Stimulated activated CD4-positive, alpha-beta T cell treated with anti-CD3 and anti-CD28 coated beads, Interleukin-15, amount 100 ng/mL, for 48 hours (primary cell): ENCODE measurements around the gene LDLRAD4.

ENCODE experiments used
- DNase-seq, 2 donors: peaks; one replicate each; pipeline ENCODE4 v3.0.0-alpha.2; 2020; ENCODE audit warnings: low read depth in 2 of 2

LDLRAD4 gene

DNA sequence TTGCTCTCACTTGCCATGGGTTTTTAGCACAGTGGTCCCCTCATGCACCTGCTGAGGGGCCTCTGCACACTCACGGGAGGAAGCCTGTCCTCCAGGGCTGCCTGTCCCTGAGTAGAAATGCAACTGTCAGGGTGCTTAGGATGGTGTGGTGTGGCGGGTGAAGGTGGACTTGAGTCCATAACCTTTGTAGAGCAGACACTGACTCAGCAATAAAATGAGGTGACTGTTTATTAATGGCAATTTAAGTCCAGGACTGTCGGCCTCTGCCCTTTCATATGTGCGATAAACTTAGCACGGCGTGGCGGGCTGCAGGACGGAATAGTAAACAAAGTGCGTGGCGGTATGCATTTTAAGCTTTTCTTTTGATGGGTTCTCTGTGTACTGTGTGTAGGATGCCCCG is 188.2 kb downstream of the LDLRAD4 start:
- no peak for DNase-seq

DNA sequence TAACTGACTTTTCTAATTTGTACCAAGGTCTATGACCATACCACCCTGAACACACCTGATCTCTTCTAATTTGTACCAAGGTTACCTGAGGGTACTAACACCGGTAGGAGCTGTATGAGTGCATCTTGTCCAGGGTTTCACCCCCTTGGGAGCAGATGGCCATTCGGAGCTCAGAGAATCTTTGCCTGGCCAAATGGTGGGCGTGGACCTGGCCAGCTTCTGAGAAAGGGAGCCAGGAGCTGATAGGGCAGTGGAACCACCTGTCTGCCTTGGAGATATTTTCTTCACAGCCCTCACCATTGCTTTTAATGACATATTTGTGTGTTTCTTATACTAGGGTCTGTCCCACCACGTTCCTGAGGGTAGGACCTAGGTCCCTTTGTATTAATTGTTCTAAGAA is 188.9 kb downstream of the LDLRAD4 start:
- no peak for DNase-seq

DNA sequence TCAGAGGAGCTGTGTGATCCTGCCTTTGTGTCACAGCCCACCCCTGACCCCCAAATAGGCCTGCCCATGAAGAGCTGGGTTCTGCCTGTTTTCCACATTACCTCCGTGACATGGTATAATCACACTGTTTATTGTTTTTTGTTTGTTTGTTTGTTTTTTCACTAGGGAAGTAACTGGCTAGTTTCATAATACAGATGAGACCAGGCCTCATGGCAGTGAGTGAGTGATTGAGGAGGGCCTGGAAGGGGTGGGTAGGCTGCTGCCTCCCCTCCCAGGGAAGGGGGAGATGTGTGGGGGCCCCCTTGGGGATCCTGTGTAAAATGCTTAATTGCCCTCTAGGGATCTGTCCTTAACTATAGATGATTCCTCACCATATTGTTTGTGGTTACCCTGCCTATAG is 190.5 kb downstream of the LDLRAD4 start:
- DNase-seq: no peak

DNA sequence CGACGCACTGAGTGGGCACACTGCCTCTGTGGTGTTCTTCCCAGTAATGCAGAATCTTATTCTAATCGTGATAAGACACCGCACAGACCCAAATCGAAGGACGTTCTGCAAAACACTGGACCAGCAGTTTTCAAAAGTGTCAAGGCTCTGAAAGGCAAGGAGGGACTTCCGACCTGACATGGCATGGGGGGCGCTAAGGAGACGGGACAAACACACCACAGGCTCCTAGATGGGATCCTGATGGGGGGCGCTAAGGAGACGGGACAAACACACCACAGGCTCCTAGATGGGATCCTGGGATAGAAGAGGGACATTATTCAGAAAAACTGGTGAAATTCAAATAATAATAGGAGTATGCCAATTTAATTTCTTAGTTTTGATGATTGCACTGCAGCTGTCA is 191.4 kb downstream of the LDLRAD4 start:
- DNase-seq: no peak

DNA sequence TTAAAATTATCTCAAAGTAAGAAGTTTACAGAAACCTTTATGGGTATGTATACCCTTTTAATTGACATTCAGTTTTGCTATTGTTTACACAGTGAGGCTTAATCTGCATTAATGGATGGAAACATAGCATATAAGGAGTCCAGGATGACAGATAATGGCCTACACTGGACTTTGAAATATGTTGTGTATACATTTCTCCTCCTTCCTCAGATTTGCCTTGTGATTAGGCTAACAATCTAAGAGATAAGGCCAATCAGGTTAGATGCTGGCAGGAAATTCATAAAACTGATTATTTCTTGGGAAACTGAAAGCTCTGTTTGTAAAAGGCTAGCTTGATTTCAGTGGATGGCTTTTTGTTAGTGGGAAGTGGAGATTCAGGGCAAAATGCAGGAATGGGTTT is 191.9 kb downstream of the LDLRAD4 start:
- no peak for DNase-seq

DNA sequence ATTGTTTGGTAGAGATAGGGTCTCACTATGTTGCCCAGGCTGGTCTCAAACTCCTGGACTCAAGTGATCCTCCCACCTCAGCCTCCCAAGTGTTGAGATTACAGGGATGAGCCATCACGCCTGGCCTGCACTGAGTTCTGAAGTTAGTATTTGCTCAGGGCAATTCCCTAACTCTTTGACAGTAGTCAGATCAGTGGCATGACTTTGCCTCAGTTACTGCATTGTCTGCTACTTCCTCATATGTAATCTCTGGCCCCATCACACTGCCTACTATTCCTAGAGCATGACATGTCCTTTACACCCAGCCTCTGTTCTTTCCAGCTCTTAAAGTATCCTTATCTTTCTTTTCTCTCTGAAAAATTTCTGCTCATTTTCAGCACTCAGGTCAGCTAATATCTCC is 193.5 kb downstream of the LDLRAD4 start:
- DNase-seq: no peak

DNA sequence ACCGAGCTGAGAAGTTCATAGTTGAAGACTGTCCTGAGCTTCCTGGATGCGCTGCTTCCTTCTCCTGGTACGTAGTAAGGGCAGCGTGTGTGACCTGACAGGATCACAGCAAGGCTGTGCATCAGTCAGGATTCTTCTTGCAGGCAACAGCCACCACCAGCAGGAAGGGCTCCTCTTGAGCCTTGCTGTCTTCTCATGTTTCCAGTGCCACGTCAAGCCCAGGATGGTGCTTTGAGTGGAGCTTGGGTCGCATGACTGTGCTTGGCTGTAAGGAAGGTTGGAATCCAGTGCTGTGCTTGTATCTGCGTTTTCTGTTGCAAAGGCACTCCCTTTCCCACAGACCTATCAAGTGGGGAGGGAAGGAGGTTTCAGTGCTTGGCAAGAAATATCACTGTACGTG is 194.3 kb downstream of the LDLRAD4 start:
- DNase-seq: no peak

DNA sequence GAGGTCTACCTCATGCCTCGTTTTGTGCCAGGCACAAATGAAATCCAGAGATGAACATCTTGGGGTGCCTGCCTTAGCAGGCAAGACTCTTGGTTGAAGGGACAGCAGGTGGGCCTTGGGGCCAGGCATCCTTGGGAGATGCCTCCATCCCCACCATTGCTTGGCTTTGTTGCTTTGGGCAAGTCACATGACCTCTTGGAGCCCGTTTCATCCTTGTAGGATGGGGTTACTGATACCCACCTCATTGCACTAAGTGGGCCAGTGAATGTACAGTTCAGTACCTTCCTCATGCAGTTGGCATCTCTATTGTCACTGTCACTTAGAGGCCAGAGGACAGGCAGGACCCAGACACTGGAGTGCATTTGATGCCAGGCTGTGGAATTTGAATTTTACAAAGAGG is 195.5 kb downstream of the LDLRAD4 start:
- no peak for DNase-seq

DNA sequence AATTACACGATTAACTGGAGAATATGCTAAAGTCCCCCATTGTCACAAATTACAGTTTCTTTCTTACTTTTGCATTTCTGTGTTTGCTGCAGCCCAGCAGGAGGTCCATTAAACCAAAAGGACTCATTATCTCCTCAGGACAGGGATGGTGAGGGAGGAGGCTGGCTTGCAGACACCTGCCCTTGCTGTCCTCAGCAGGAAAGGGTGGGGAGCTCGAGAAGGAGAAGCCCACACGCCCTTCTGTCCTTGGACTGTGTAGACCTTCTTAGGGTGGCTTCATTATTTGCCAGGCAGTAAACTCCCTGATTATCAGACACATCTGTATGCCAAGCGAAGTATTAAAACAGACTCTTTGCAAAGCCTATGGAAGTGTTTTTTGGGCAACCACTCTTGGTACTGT is 196.0 kb downstream of the LDLRAD4 start:
- no peak for DNase-seq

DNA sequence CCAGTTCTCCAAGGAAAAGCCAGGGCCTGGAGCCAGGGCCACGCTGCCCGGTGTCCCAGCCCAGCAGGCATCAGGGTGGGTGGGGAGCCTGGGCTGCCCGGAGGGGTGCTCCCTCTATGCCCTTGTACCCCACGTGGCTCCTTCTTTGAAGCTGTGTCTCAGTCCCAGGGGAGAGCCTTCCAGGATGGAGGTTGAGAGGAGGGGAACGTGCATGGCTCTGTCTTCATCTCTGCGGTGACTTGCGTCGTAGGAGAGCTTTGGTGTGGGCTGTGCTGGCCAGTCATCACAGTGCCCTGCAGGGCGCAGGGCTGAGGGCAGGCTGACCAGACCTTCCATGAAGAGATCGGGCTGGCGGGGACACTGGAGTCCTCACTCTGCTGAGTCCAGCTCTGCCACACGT is 197.2 kb downstream of the LDLRAD4 start:
- no peak for DNase-seq

DNA sequence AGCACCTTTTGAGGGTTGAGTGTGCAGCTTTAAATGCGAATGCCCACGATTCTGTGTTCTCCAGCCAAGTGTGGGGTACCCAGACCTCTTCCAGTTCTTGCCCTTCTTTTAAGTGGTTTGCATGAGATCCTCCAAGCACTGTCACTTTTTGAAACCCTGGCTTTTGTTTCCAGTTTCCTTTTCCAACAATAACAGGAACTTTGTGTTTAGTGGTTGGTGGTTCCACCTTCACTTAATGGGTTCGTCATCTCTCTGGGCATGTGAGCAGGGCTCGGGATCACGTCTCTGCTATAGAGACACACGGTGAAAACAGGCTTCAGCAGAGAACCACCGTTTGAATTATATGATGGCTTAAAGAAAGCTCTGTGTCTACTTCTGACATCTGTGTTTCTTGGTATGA is 197.6 kb downstream of the LDLRAD4 start:
- DNase-seq: no peak

DNA sequence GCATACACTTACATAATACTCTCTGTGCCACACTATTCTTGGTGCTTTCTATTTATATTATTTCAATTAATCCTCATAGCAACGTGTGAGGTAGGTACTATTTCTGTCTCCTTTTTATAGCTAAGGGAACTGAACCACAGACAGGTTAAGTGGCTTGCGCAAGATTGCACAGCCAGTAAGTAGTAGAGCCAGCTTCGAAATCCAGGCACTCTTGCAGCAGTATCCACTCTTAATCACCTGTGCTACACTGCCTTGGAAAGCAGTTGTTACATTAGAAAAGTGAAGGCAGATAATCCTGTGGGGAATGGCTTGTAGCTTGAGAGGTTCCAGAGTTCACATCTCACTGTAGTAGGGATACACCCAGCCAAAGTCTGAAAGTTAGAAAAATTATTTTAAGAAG is 198.3 kb downstream of the LDLRAD4 start:
- no peak for DNase-seq

DNA sequence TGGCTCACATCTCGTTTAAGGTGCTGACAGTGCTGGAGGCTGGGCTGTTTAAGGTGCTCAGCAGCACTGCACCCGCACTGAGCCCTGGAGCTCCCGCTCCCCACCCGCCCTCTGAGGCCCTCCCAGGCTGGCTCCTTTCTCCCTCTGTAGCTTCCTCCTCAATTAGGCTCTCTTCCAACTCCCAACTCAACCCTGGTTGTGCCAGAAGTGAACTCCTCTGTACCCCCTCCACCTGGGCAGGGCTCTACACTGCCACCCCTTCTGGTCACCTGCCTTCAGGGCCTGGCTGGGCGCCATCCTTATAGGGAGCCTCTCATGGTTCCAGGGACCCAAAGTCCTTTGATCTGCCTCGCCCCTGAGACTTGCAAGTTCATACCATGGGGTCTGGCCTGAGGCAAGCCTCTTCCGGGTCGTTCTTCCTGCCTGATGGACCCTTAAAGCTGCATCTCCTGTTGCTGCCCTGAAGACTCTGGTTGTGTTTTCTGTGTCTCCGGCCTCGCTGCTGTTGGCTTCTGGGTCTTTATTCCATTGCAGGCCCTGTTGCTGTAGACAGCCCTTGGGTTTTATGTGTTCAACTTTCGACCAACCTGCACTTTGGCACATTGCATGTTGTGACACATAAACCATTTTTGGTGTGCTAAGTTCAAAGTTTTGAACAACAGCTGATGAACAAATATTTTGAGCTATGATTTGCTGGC is 199.6 kb downstream of the LDLRAD4 start:
- DNase-seq: no peak

DNA sequence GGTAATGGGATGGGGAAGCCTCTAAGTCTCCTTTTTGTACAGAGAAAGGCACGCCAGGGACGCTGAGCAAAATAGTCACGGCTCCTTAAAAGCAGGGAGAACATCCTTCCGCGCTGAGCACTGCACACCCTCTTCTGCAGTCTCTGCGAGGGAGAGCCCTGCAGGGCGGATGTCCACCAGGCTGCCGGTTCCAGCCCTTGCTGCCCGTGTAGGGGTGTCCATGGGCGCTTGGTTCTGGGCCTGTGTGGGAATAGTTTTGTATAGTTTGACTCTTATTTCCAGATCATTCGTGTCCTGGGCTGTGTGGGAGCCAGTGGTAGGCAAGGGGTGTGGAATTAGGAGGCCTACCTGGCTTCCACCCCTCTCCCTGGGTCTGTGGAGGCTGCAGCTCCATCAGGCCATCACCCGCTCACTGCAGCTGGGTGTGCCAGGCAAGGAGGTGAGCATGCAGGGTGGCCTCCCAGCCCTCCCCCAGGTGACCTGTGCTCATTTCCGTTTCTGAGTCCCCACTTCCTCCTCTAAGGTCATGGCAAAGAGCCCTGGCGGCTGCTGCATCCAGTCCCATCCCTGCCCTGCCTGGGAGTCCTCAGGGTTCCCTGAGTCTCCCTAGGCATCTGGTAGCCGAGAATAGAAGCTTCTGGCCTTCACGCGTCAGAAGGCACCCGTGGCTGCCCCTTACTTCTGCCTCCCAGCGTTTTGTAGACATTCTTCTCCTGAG is 202.6 kb downstream of the LDLRAD4 start:
- DNase-seq: no peak

DNA sequence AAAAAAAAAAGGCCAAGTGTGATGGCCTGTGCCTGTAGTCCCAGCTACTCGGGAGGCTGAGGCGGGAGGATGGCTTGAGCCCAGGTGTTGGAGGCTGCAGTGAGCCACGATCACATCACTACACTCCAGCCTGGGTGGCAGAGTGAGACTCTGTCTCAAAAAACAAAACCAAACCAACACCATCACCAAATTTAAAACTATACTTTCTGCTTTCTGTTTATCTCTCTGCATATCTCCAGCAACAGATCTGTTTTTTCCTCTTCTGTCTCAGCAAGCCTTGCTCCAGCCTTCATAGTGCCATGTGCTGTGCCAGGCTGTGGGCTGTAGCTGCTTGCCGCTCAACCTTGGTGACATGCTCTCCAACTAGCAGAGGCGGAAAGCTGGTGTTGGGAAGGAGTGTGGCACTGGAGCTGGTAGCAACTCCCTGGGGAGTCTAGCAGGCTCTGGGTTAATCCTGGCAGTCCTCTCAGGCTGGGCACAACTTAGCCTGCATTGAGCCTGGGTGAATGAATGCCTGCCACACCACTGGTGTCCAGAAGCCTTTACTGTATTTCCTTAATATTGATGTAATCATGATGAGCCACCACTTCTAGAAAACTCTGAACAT is 204.1 kb downstream of the LDLRAD4 start:
- no peak for DNase-seq

DNA sequence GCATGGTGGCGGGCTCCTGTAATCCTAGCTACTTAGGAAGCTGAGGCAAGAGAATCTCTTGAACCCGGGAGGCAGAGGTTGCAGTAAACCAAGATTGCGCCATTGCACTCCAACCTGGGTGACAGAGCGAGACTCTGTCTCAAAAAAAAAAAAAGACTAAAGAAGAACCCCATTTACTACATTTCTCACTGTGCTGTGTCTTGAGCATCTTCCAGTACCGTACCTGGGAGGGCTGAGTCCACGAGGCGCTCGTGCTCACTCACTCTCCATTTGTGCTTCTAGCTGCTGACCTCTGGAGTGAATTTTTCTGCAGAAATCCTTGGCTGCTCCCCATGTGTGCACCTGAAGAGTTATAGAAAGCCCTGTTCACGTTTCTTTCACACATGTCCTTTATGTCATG is 204.8 kb downstream of the LDLRAD4 start:
- no peak for DNase-seq

DNA sequence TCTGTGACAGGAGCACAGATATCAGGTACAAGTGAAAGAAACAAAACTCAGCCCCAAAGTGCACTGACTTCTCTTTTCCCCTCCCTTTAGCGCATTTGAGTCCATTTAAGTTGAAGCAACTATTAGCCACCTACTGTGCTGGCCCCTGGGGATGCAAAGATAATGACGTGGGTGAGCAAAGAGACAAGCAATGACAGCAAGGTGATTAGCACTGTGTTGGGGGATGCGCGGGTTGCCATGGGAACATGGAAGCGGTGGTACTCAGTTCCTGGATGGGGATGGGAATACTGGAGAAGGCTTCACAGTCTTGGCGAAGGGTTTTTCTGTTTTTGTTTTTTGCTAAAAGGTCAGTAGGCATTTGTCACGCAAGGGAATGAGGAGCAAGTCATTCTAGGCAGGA is 205.8 kb downstream of the LDLRAD4 start:
- DNase-seq: no peak

DNA sequence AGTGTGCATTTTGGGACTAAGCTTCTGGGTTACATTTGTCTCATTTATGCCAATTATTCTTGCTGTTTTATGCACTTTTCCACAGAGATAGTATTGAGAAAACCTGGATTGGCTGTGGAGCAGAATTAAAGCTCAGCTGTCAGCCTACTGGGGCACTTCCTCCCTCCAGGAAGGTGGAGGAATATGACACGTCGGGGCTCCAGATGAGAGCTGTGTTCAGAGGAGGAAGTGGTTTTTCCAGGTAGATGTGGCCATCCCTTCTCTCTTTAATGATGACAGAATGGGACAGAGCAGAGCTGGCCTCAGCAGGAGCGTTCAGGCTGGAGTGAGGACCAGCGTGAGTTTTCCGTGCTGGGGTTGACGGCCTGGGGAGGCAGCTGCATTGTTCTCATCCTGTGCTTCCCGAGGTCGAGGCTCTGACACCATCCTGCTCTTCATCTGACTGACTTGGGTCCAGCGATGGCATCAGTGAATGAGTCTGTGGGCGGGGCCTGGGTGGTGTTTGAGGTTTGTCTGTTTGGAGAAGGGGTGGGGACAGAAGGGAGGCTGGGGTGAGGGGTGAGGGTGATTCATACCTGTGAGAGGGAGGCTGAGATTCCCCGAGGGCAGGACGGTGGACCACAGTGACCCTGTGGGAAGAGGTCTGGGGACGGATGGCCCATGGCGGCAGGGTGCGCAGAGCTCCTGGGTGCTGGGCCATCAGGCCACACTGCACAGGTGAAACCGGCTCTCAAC is 207.0 kb downstream of the LDLRAD4 start:
- DNase-seq: no peak

DNA sequence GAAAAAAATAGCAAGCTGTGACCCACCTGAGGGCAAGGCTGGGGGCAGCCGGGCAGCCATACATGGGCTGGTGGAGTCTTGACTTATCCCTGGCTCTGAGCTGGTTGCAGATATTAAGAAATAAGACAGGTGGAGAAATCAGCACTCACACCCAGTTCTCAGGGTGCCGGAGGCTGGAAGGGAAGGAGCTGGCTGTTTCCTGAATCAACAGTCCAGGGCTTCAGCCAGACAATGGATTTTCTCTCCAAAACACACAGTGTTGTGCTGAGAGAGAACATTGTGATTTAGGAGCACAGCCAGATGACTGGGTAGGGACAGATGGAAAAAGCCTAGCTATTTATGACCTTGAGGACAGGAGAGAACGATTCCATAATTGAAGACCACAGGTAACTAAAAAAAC is 208.8 kb downstream of the LDLRAD4 start:
- no peak for DNase-seq

DNA sequence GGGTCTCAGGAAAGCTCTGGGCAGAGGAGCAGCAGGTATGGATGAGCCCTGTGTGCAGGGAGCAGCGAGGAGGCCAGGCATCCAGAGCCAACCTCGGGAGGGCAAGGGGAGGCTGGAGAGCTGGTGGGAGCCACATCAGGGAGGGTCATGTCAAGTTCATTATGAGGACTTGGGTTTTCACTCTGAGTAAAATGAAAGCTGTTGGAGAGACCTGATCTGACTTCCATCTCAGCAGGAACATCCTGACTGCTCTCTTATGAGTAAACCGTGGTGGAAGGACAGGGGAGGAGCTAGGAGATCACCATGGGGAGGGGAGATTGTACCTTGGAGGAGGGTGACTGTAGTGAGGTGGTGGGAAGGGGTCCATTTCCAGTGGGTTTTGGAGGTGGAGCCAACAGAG is 209.8 kb downstream of the LDLRAD4 start:
- DNase-seq: no peak

DNA sequence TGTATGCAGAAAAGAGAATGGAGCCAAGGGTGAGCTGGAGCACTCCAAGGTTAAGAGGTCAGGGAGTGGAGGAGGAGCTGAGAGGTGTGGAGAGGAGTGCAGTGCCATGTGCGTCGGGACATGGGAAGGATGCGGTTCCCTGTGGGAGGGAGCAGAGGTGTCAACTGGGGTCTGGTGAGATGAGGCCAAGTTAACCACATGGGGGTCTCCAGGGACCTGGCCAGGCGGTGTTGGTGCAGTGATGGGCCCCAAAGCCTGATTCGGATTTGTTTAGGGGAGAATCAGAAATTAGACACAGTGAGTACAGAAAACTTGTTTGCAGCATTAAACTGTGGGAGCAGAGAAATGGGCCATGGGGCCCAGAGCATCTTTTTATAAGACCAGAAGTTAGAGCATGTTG is 210.5 kb downstream of the LDLRAD4 start:
- no peak for DNase-seq

DNA sequence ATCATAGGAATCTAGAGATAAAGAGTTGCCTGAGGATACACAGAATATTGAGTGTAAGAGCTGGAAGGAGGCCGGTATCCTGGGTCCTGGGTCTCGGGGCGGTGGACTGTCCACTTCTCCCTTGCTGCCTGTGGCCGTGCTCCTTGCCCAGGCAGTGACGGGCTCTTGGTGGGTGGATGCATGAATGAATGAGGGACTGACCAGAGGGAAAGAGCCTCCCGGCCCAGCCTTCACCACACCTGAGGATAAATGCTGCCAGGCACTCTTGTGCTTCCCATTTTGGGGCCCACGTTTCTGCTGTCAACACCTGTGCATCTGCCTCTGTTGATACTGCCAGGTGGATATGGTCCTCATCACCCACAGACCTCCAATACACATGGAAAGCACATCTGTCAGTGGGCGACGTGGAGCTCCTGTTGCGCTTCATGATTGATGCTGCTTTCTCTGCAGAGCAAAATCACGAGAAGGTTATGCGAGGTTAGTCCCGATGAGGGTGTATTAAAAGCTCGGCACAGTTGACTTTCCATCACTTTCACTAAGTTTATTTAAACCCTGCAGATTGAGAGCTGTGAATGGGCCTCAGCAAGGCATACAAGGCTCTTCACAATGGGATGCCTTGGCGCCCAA is 211.4 kb downstream of the LDLRAD4 start:
- no peak for DNase-seq
